Hepatocyte (in vitro differentiated cells): Measurements from ENCODE around the gene IMMP2L. TPM values are rescaled to one million over a fixed set of nuclear protein-coding genes. Genes with fewer than 3 reads are reported as not detected.

Source experiments
- DNase-seq: peaks from one replicate; pipeline ENCODE4 v3.0.0-alpha.2; 2016; ENCODE audit warnings: low spot score
- H2AFZ ChIP-seq: fragments of 200-600 bp; sonication (generic); 2 replicates; pipeline ENCODE4 v1.6.0; 2016; ENCODE audit warnings: antibody characterized with exemption, mild to moderate bottlenecking
- H3K27ac ChIP-seq: fragments of 200-600 bp; sonication (generic); 2 replicates; pipeline ENCODE4 v1.5.1; 2016; ENCODE audit warnings: mild to moderate bottlenecking
- H3K27me3 ChIP-seq: fragments of 200-600 bp; sonication (generic); 2 replicates; pipeline ENCODE4 v1.6.1; 2016
- H3K36me3 ChIP-seq: fragments of 200-600 bp; sonication (generic); replicated peaks from 2 replicates; pipeline ENCODE4 v1.5.1; 2016; ENCODE audit warnings: low read depth; ENCODE audit not compliant: insufficient read depth
- H3K4me1 ChIP-seq: fragments of 200-600 bp; sonication (generic); 2 replicates; pipeline ENCODE4 v1.5.1; 2016; ENCODE audit warnings: mild to moderate bottlenecking, moderate library complexity; ENCODE audit not compliant: insufficient read depth
- H3K4me2 ChIP-seq: fragments of 200-600 bp; sonication (generic); 2 replicates; pipeline ENCODE4 v1.6.0; 2016
- H3K4me3 ChIP-seq: fragments of 200-600 bp; sonication (generic); 2 replicates; pipeline ENCODE4 v1.5.1; 2016; ENCODE audit warnings: mild to moderate bottlenecking
- H3K79me2 ChIP-seq: fragments of 200-600 bp; sonication (generic); 2 replicates; pipeline ENCODE4 v1.6.0; 2017; ENCODE audit warnings: mild to moderate bottlenecking
- H3K9me2 ChIP-seq: fragments of 200-600 bp; sonication (generic); replicated peaks from 2 replicates; pipeline ENCODE4 v1.6.0; 2017; ENCODE audit warnings: mild to moderate bottlenecking; ENCODE audit not compliant: insufficient read depth
- H3K9me3 ChIP-seq: fragments of 200-600 bp; sonication (generic); 2 replicates; pipeline ENCODE4 v1.5.1; 2016; ENCODE audit warnings: low read depth, mild to moderate bottlenecking
- H4K20me1 ChIP-seq: fragments of 200-600 bp; sonication (generic); 2 replicates; pipeline ENCODE4 v1.6.0; 2016; ENCODE audit warnings: mild to moderate bottlenecking; ENCODE audit not compliant: insufficient read depth, poor library complexity, severe bottlenecking
- CTCF ChIP-seq: fragments of 200-600 bp; sonication (generic); IDR thresholded peaks from 2 replicates; pipeline ENCODE4 v1.5.1; 2016; ENCODE audit warnings: antibody characterized with exemption, mild to moderate bottlenecking; ENCODE audit not compliant: poor library complexity
- EZH2 ChIP-seq: fragments of 200-600 bp; sonication (generic); IDR thresholded peaks from 2 replicates; pipeline ENCODE4 v1.6.1; 2016; ENCODE audit warnings: antibody characterized with exemption, mild to moderate bottlenecking, borderline replicate concordance
- EZH2phosphoT487 ChIP-seq: fragments of 200-600 bp; sonication (generic); IDR thresholded peaks from one replicate; pipeline ENCODE4 v1.6.1; 2018; ENCODE audit warnings: antibody characterized with exemption, mild to moderate bottlenecking, low read depth, moderate library complexity; ENCODE audit not compliant: unreplicated experiment, severe bottlenecking
- WGBS: methylation state at CpG from one replicate; pipeline ENCODE4 v1.1.6; 2016; ENCODE audit warnings: low lambda C conversion rate; ENCODE audit errors: missing lambda C conversion rate; 5-methylcytosine and 5-hydroxymethylcytosine counted together
- polyA plus RNA-seq: library from polyadenylated mRNA; unstranded; fragments of >200 nt; fragmentation: Nextera tagmentation; extraction: Ambion mirVana; gene quantifications from 2 replicates; pipeline ENCODE4 v1.2.1, GENCODE V29; 2016
- total RNA-seq: library from RNA; depleted of rRNA; stranded (reverse); fragments of >200 nt; gene quantifications from 2 replicates; pipeline ENCODE4 v1.2.3, GENCODE V29; 2014

IMMP2L gene
- total and polyA plus RNA-seq, 2 experiments from 2014 or later = 13.3 to 17.6 TPM

- Histone ChIP-seq H3K4me1 (no peaks in the 10 kb centered on the region), H3K9me3 (no peaks in the 10 kb centered on the region), H3K27me3 (no peaks in the 10 kb centered on the region), H3K79me2 (no peaks in the 10 kb centered on the region), H3K27ac (no peak overlapping the region), H3K36me3 (no peaks in the 10 kb centered on the region), H2AFZ (no peak overlapping the region), H3K9me2 (no peaks in the 10 kb centered on the region), H4K20me1 (no peaks in the 10 kb centered on the region), H3K4me2 (no peak overlapping the region), H3K4me3 (no peak overlapping the region)
- TF ChIP-seq EZH2phosphoT487 (no peak), CTCF (no peak), EZH2 (no peak)
- WGBS = 90% methylated on average over 1 of the region's 1 CpG
- no peak for DNase-seq
These were observed 397.9 kb downstream of the IMMP2L start for GRCh38 chr7:111164442-111164841.

- Histone ChIP-seq H3K9me2 (no peaks in the 10 kb centered on the region), H3K4me2 (no peak overlapping the region), H4K20me1 (no peaks in the 10 kb centered on the region), H3K79me2 (no peaks in the 10 kb centered on the region), H3K9me3 (no peaks in the 10 kb centered on the region), H3K27ac (no peak overlapping the region), H2AFZ (no peak overlapping the region), H3K4me1 (no peaks in the 10 kb centered on the region), H3K4me3 (no peak overlapping the region), H3K27me3 (no peaks in the 10 kb centered on the region), H3K36me3 (no peaks in the 10 kb centered on the region)
- WGBS = 84% methylated on average over 3 of the region's 3 CpGs
- TF ChIP-seq EZH2 (no peak), EZH2phosphoT487 (no peak), CTCF (no peak)
- no peak for DNase-seq
These were observed 399.6 kb downstream of the IMMP2L start for GRCh38 chr7:111162692-111163091.

- H3K79me2 ChIP-seq = no peaks in the 10 kb centered on the region
These were observed 402.0 kb downstream of the IMMP2L start for GRCh38 chr7:111160297-111160696.

More at GRCh38 chr7:111160297-111160696, 402.0 kb downstream of the IMMP2L start:
- H3K9me2 ChIP-seq = no peaks in the 10 kb centered on the region
- no peak for TF ChIP-seq EZH2phosphoT487
- no peak for TF ChIP-seq EZH2
- TF ChIP-seq CTCF = no peak
- H3K36me3 ChIP-seq = no peaks in the 10 kb centered on the region
- no peaks in the 10 kb centered on the region for H3K27me3 ChIP-seq
- H4K20me1 ChIP-seq = no peaks in the 10 kb centered on the region
- no peak overlapping the region for H3K4me3 ChIP-seq
- no peaks in the 10 kb centered on the region for H3K4me1 ChIP-seq
- no peak overlapping the region for H3K4me2 ChIP-seq
- no peak overlapping the region for H3K27ac ChIP-seq
- no peak for DNase-seq
- no peak overlapping the region for H2AFZ ChIP-seq
- H3K9me3 ChIP-seq = no peaks in the 10 kb centered on the region
